OCI-LY1 (cell line): ENCODE results near the gene CTPS1.

Experiments
- H2AFZ ChIP-seq: fragments of 200-600 bp; sonication (generic), shearing (Covaris generic); 2 replicates; pipeline ENCODE4 v1.6.0; 2014; ENCODE audit warnings: antibody characterized with exemption, mild to moderate bottlenecking, low read length
- H3F3A ChIP-seq: fragments of 200-600 bp; sonication (generic), shearing (Covaris generic); 2 replicates; pipeline ENCODE4 v1.6.0; 2014; ENCODE audit warnings: mild to moderate bottlenecking, antibody characterized with exemption, low read length, moderate library complexity; ENCODE audit not compliant: insufficient read depth
- H3K27ac ChIP-seq: fragments of 200-600 bp; sonication (generic); 2 replicates; pipeline ENCODE4 v1.5.1; 2014; ENCODE audit warnings: low read length, mixed run types, mild to moderate bottlenecking, low read depth; ENCODE audit not compliant: poor library complexity, severe bottlenecking
- H3K27me3 ChIP-seq: fragments of 200-600 bp; sonication (generic); 2 replicates; pipeline ENCODE4 v1.6.0; 2014; ENCODE audit warnings: antibody characterized with exemption, mild to moderate bottlenecking, low read length, moderate library complexity; ENCODE audit not compliant: insufficient read depth
- H3K36me3 ChIP-seq: fragments of 200-600 bp; sonication (generic); 2 replicates; pipeline ENCODE4 v1.6.1; 2014; ENCODE audit warnings: mild to moderate bottlenecking, antibody characterized with exemption, low read length, moderate library complexity, mixed read lengths; ENCODE audit not compliant: insufficient read depth
- H3K4me1 ChIP-seq: fragments of 200-600 bp; sonication (generic); 2 replicates; pipeline ENCODE4 v1.5.1; 2014; ENCODE audit warnings: mild to moderate bottlenecking, low read length, moderate library complexity; ENCODE audit not compliant: insufficient read depth, severe bottlenecking
- H3K4me2 ChIP-seq: fragments of 200-600 bp; sonication (generic), shearing (Covaris generic); 2 replicates; pipeline ENCODE4 v1.6.1; 2014; ENCODE audit warnings: low read length
- H3K4me3 ChIP-seq: fragments of 200-600 bp; sonication (generic); 2 replicates; pipeline ENCODE4 v1.5.1; 2014; ENCODE audit warnings: low read length, low read depth, mild to moderate bottlenecking, mixed read lengths; ENCODE audit not compliant: poor library complexity, severe bottlenecking
- H3K79me2 ChIP-seq: fragments of 200-600 bp; shearing (Covaris generic); 2 replicates; pipeline ENCODE4 v1.6.1; 2016; ENCODE audit warnings: mixed run types, low read length, mixed read lengths; ENCODE audit not compliant: insufficient read depth
- H3K9ac ChIP-seq: fragments of 200-600 bp; sonication (generic), shearing (Covaris generic); 2 replicates; pipeline ENCODE4 v1.6.1; 2014; ENCODE audit warnings: mild to moderate bottlenecking, low read length, mixed read lengths
- H3K9me2 ChIP-seq: fragments of 200-600 bp; sonication (generic), shearing (Covaris generic); 2 replicates; pipeline ENCODE4 v1.6.1; 2014; ENCODE audit warnings: low read depth, mild to moderate bottlenecking, low read length, mixed read lengths
- H3K9me3 ChIP-seq: fragments of 200-600 bp; shearing (Covaris generic); 2 replicates; pipeline ENCODE4 v1.6.1; 2014; ENCODE audit warnings: low read length, mixed read lengths
- H4K20me1 ChIP-seq: fragments of 200-600 bp; sonication (generic), shearing (Covaris generic); 2 replicates; pipeline ENCODE4 v1.6.0; 2016; ENCODE audit warnings: mild to moderate bottlenecking, low read length; ENCODE audit not compliant: insufficient read depth
- EZH2 ChIP-seq: fragments of 200-600 bp; sonication (generic), shearing (Covaris generic); IDR thresholded peaks from 2 replicates; pipeline ENCODE4 v1.8.0; 2017; ENCODE audit warnings: borderline replicate concordance, mixed run types, mild to moderate bottlenecking, antibody characterized with exemption, low read length, moderate library complexity, mixed read lengths
- TF ChIP-seq, protein P1 (sequence below): fragments of 200-600 bp; sonication (generic), shearing (Covaris generic); IDR thresholded peaks from 2 replicates; pipeline ENCODE4 v1.5.1; 2017; ENCODE audit warnings: mild to moderate bottlenecking, antibody characterized with exemption, low read length, moderate library complexity, mixed read lengths

Gene CTPS1

GRCh38 chr1:41023279-41023990 lies 43.9 kb downstream of the CTPS1 start:
- H3K27ac ChIP-seq, result no peak overlapping the region
- no peaks in the 10 kb centered on the region for H4K20me1 ChIP-seq
- H3K9ac ChIP-seq, result no peak overlapping the region
- no peaks in the 10 kb centered on the region for H3K9me2 ChIP-seq
- no peak overlapping the region for H2AFZ ChIP-seq
- peaks cover 22% of the 10 kb centered on the region; the same call in 1 of the 2 replicates for H3K36me3 ChIP-seq
- H3K4me2 ChIP-seq, result no peak overlapping the region
- no peaks in the 10 kb centered on the region for H3K9me3 ChIP-seq
- no peaks in the 10 kb centered on the region for H3K79me2 ChIP-seq
- TF ChIP-seq, protein P1, sequence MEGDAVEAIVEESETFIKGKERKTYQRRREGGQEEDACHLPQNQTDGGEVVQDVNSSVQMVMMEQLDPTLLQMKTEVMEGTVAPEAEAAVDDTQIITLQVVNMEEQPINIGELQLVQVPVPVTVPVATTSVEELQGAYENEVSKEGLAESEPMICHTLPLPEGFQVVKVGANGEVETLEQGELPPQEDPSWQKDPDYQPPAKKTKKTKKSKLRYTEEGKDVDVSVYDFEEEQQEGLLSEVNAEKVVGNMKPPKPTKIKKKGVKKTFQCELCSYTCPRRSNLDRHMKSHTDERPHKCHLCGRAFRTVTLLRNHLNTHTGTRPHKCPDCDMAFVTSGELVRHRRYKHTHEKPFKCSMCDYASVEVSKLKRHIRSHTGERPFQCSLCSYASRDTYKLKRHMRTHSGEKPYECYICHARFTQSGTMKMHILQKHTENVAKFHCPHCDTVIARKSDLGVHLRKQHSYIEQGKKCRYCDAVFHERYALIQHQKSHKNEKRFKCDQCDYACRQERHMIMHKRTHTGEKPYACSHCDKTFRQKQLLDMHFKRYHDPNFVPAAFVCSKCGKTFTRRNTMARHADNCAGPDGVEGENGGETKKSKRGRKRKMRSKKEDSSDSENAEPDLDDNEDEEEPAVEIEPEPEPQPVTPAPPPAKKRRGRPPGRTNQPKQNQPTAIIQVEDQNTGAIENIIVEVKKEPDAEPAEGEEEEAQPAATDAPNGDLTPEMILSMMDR, result no peak
- no peak for TF ChIP-seq EZH2
- peaks cover 15% of the 10 kb centered on the region for H3K4me1 ChIP-seq
- no peak overlapping the region for H3K4me3 ChIP-seq
- no peaks in the 10 kb centered on the region for H3K27me3 ChIP-seq
- no peaks in the 10 kb centered on the region for H3F3A ChIP-seq

DNA sequence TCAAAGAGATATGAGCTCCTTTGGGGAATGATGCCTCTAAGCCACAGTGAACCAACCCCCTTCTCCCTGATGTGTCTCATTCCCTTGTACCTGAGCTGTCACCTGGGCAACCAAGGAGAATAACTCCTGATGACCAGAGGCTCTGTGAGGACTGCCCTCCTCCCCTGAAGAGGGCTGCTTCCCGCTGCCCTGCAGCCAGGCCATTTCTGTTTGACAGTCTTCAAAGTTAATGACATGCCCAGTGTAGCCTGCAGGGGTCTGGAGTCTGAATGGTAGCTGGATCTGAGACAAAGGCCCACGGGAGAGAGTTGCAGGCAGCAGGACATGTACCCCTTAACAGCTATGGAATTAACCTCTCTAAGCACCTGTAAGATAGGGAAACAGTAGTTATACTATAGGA lies 45.5 kb downstream of the CTPS1 start:
- H3K36me3 ChIP-seq, result 0 out of 2 replicates have a peak, but pooled peaks cover 14% of the 10 kb centered on the region

DNA sequence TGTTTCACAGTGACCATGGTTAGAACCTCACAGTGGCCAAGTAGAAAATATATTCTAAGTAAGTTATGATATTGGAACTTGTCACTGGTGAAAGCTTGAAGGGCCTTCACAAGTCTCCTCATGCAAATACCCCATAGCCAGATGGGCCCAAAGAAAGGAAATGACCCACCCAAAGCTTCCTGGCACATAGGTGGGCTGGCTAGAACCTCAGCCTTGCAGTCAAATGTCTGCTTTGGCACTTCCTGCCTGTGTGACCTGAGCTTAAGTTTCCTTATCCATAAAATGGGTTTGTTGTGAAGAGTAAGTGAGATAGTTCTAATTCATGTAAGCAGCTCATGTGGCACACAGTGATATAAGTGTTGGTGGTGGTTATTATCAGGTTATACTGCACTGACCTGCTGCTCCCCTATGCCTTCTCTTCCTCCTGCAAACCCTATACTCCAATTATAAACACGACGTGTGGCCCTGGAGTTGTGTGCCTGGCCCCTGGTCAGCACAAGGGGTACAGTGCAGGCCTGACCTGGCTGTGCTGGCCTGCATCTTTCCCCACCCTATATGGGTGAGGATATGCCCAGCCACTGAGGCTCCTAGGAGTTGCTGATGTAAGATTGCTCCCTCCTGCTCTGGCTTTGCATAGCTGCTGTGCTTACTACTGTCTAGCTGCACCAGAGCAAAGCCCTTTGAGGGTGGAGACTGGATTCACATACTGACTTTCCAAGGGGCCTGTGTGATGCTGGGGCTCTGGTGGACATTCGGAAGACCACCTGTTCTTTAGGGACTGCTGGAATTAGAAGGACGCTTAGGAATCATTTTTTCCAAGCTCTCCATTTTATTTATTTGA lies 46.7 kb downstream of the CTPS1 start:
- Histone ChIP-seq H3K9ac (no peak overlapping the region), H3K4me2 (no peak overlapping the region; the same call in 1 of the 2 replicates), H3K36me3 (peaks cover 23% of the 10 kb centered on the region; the same call in 1 of the 2 replicates)

More for the DNA sequence above, 45.5 kb downstream of the CTPS1 start:
- Histone ChIP-seq H3F3A (no peaks in the 10 kb centered on the region), H3K4me1 (peaks cover 15% of the 10 kb centered on the region), H3K27ac (peak overlapping the region; percentile 13), H3K79me2 (no peaks in the 10 kb centered on the region), H3K9me2 (no peaks in the 10 kb centered on the region), H2AFZ (no peak overlapping the region), H3K9ac (no peak overlapping the region), H4K20me1 (no peaks in the 10 kb centered on the region), H3K27me3 (no peaks in the 10 kb centered on the region), H3K9me3 (no peaks in the 10 kb centered on the region), H3K4me3 (no peak overlapping the region), H3K4me2 (no peak overlapping the region)
- no peak for TF ChIP-seq EZH2
- TF ChIP-seq, protein P1, result no peak

More for the DNA sequence above, 46.7 kb downstream of the CTPS1 start:
- Histone ChIP-seq H2AFZ (no peak overlapping the region), H3K9me2 (no peaks in the 10 kb centered on the region), H3K9me3 (no peaks in the 10 kb centered on the region), H3K4me1 (peaks cover 15% of the 10 kb centered on the region), H3F3A (no peaks in the 10 kb centered on the region), H3K27ac (peak overlapping the region; percentile 72), H3K79me2 (no peaks in the 10 kb centered on the region), H3K4me3 (no peak overlapping the region), H4K20me1 (no peaks in the 10 kb centered on the region), H3K27me3 (no peaks in the 10 kb centered on the region)
- TF ChIP-seq, protein P1, result no peak
- TF ChIP-seq EZH2, result no peak
